ENCODE results near the gene IPO5.
"Not testable (repeated sequence)": the region's sequence is repeated elsewhere in the genome, so short reads cannot be mapped to it uniquely, and the experiment has no call there.

The IPO5 gene

GRCh38 chr13:97953376-97953970, at the start of gene IPO5:
TSS of gene IPO5 (plus strand) at chr13:97953675. CDS start at chr13:97976697, 23,022 bp downstream.
- no peak for DNase-seq

GRCh38 chr13:97904059-97904458, 49.4 kb upstream of the IPO5 start:
- DNase-seq, result no peak

GRCh38 chr13:97905517-97905916, 48.0 kb upstream of the IPO5 start:
- no peak for DNase-seq

GRCh38 chr13:97911311-97912138, 42.0 kb upstream of the IPO5 start:
- DNase-seq, result no peak

- DNase-seq, result no peak
Observed at GRCh38 chr13:97912139-97912535, 41.3 kb upstream of the IPO5 start.

- no peak for DNase-seq
Observed at GRCh38 chr13:97913206-97913605, 40.3 kb upstream of the IPO5 start.

- DNase-seq, result no peak
Observed at GRCh38 chr13:97914540-97914939, 38.9 kb upstream of the IPO5 start.

- no peak for DNase-seq
Observed at GRCh38 chr13:97921176-97921816, 32.2 kb upstream of the IPO5 start.

- DNase-seq, result no peak
Observed at GRCh38 chr13:97928301-97928700, 25.2 kb upstream of the IPO5 start.

- no peak for DNase-seq
Observed at GRCh38 chr13:97932036-97932435, 21.4 kb upstream of the IPO5 start.

- DNase-seq, result no peak
Observed at GRCh38 chr13:97932647-97933046, 20.8 kb upstream of the IPO5 start.

GRCh38 chr13:97933776-97934175, 19.7 kb upstream of the IPO5 start:
- DNase-seq, result no peak

- DNase-seq, result no peak
Observed at GRCh38 chr13:97934590-97934989, 18.9 kb upstream of the IPO5 start.

- no peak for DNase-seq
Observed at GRCh38 chr13:97935071-97935470, 18.4 kb upstream of the IPO5 start.

GRCh38 chr13:97936036-97936435, 17.4 kb upstream of the IPO5 start:
- no peak for DNase-seq

- DNase-seq, result no peak
Observed at GRCh38 chr13:97938706-97939475, 14.6 kb upstream of the IPO5 start.

- no peak for DNase-seq
Observed at GRCh38 chr13:97944396-97945029, 9.0 kb upstream of the IPO5 start.

GRCh38 chr13:97945342-97945741, 8.1 kb upstream of the IPO5 start:
- DNase-seq, result no peak

- no peak for DNase-seq
Observed at GRCh38 chr13:97945792-97946419, 7.6 kb upstream of the IPO5 start.

GRCh38 chr13:97946951-97947588, 6.4 kb upstream of the IPO5 start:
- DNase-seq, result no peak

- no peak for DNase-seq
Observed at GRCh38 chr13:97948041-97948440, 5.4 kb upstream of the IPO5 start.

- DNase-seq, result not testable (repeated sequence)
Observed at GRCh38 chr13:97949316-97949715, 4.2 kb upstream of the IPO5 start.
